Lung (tissue), 12 donors: ENCODE measurements around the gene ING2. TPM values are rescaled to one million over a fixed set of nuclear protein-coding genes. Genes with fewer than 3 reads are reported as not detected.
A peak's percentile ranks its signal among the peaks of the same experiment; 100 is the strongest.
"Not testable (repeated sequence)": the region's sequence is repeated elsewhere in the genome, so short reads cannot be mapped to it uniquely, and the experiment has no call there.

Experiments
- ATAC-seq: fragments of 200-7000 bp; cut with Tn5 transposase; one replicate; pipeline ENCODE4 v1.9.1; 2020; ENCODE audit warnings: moderate number of reproducible peaks; ENCODE audit not compliant: insufficient read depth, low FRiP score
- DNase-seq, 3 donors: peaks; one replicate each; pipeline ENCODE4 v3.0.0-alpha.2; 2013 to 2017
- H3K27ac ChIP-seq, 2 donors: one replicate each; pipeline ENCODE4 v1.5.1; 2013; ENCODE audit warnings: mild to moderate bottlenecking in 2 of 2, moderate library complexity in 2 of 2, control low read depth in 1 of 2, inconsistent platforms in 1 of 2, low read depth in 1 of 2, low read length in 1 of 2
- H3K27me3 ChIP-seq, 3 donors: one replicate each; pipeline ENCODE4 v1.5.1; 2013; ENCODE audit warnings: low read length in 2 of 3; ENCODE audit not compliant: control insufficient read depth in 3 of 3, insufficient read depth in 3 of 3
- H3K36me3 ChIP-seq, 4 donors: one replicate each; pipeline ENCODE4 v1.5.1; 2013; ENCODE audit warnings: low read length in 4 of 4, mild to moderate bottlenecking in 1 of 4, moderate library complexity in 1 of 4; ENCODE audit not compliant: control insufficient read depth in 4 of 4, insufficient read depth in 4 of 4
- H3K4me1 ChIP-seq, 5 donors: one replicate each; pipeline ENCODE4 v1.5.1; 2013; ENCODE audit warnings: low read length in 5 of 5, mild to moderate bottlenecking in 2 of 5, moderate library complexity in 1 of 5; ENCODE audit not compliant: control insufficient read depth in 5 of 5, insufficient read depth in 5 of 5
- H3K4me3 ChIP-seq: one replicate; pipeline ENCODE4 v1.5.1; 2013; ENCODE audit warnings: mild to moderate bottlenecking, control low read depth, moderate library complexity
- H3K9ac ChIP-seq, 2 donors: one replicate each; pipeline ENCODE4 v1.5.1; 2013; ENCODE audit warnings: low read length in 2 of 2, control low read depth in 1 of 2; ENCODE audit not compliant: insufficient read depth in 1 of 2
- H3K9me3 ChIP-seq, 4 donors: one replicate each; pipeline ENCODE4 v1.5.1; 2013; ENCODE audit warnings: low read length in 3 of 4, mild to moderate bottlenecking in 1 of 4, moderate library complexity in 1 of 4; ENCODE audit not compliant: control insufficient read depth in 4 of 4, insufficient read depth in 3 of 4
- CTCF ChIP-seq: IDR thresholded peaks from 2 replicates; pipeline ENCODE4 v1.5.1; 2012; ENCODE audit warnings: mild to moderate bottlenecking; ENCODE audit errors: control extremely low read depth, extremely low read depth
- WGBS, 2 donors: extraction: QIAGEN DNeasy Blood & Tissue Kit; methylation state at CpG; one replicate each; pipeline ENCODE4 v1.1.7; 2013; 5-methylcytosine and 5-hydroxymethylcytosine counted together
- polyA plus RNA-seq, 2 donors: library from polyadenylated mRNA; stranded (reverse); fragments of 200-250 nt; gene quantifications; one replicate each; pipeline ENCODE4 v1.2.1, GENCODE V29; 2013
- total RNA-seq, 2 donors: library from RNA; depleted of rRNA in 1 of 2; stranded (reverse); fragments of >200 nt in 1 of 2; gene quantifications; one replicate each; pipeline ENCODE4 v1.2.1, GENCODE V29; 2014 to 2021
- donor health status: control.
- donor health status: control.
- donor health status: Bipolar disorder and iron deficiency.
- donor health status: healthy.
- donor health status: DM: yes; HTN: yes; CAD: no.

ING2 gene
- total and polyA plus RNA-seq, 4 donors: 8.5 to 21.9 (median 9.8) TPM

GRCh38 chr4:183471946-183472708, 32.7 kb upstream of the ING2 start:
- ATAC-seq (peak; percentile 62), DNase-seq (peak; percentile 85 to 88 (median 85))
- H3K4me3 ChIP-seq: no peak overlapping the region
- H3K36me3 ChIP-seq: no peaks in the 10 kb centered on the region
- WGBS, 2 donors: 24 to 25% methylated on average over 12 of the region's 12 CpGs
- no peak overlapping the region for H3K9ac ChIP-seq
- peak; percentile 73 for TF ChIP-seq CTCF
- H3K9me3 ChIP-seq: no peaks in the 10 kb centered on the region
- no peaks in the 10 kb centered on the region for H3K27me3 ChIP-seq
- no peaks in the 10 kb centered on the region for H3K4me1 ChIP-seq
- no peak overlapping the region for H3K27ac ChIP-seq

GRCh38 chr4:183478123-183478522, 26.7 kb upstream of the ING2 start:
- Histone ChIP-seq H3K9ac (no peak overlapping the region), H3K27ac (no peak overlapping the region), H3K9me3 (no peaks in the 10 kb centered on the region), H3K27me3 (no peaks in the 10 kb centered on the region), H3K4me1 (no peaks in the 10 kb centered on the region), H3K4me3 (no peak overlapping the region), H3K36me3 (no peaks in the 10 kb centered on the region)
- no peak for ATAC-seq
- WGBS, 2 donors: 37 to 38% methylated on average over 5 of the region's 5 CpGs
- DNase-seq: no peak
- TF ChIP-seq CTCF: no peak

- no peak for TF ChIP-seq CTCF
- H3K4me1 ChIP-seq: no peaks in the 10 kb centered on the region
- no peaks in the 10 kb centered on the region for H3K9me3 ChIP-seq
- H3K4me3 ChIP-seq: no peak overlapping the region
- DNase-seq: no peak
- H3K36me3 ChIP-seq: no peaks in the 10 kb centered on the region
- no peaks in the 10 kb centered on the region for H3K27me3 ChIP-seq
- WGBS, 2 donors: 88 to 93% methylated on average over 2 of the region's 2 CpGs
- H3K9ac ChIP-seq: no peak overlapping the region
- no peak overlapping the region for H3K27ac ChIP-seq
- ATAC-seq: no peak
Observed at GRCh38 chr4:183478926-183479325, 25.9 kb upstream of the ING2 start.

- 96% methylated on average over 28 to 33 of the region's 33 CpGs for WGBS, 2 donors
- not testable (repeated sequence) for H3K9me3 ChIP-seq, H3K27ac ChIP-seq, H3K9ac ChIP-seq, ATAC-seq, H3K4me1 ChIP-seq, H3K27me3 ChIP-seq, DNase-seq, H3K36me3 ChIP-seq, H3K4me3 ChIP-seq
Observed at GRCh38 chr4:183482515-183483095, 22.3 kb upstream of the ING2 start.
